IPS DF 6.9 (cell line): ENCODE data around the gene ZNF827.

ENCODE experiments used
- DNase-seq: peaks from one replicate; pipeline ENCODE4 v3.0.0-alpha.2; 2013; ENCODE audit warnings: low read depth, low spot score
- H3K27ac ChIP-seq: one replicate; pipeline ENCODE4 v1.5.1; 2013; ENCODE audit warnings: low read length, control low read depth
- H3K27me3 ChIP-seq: 2 replicates; pipeline ENCODE4 v1.6.1; 2013; ENCODE audit warnings: mild to moderate bottlenecking, low read length; ENCODE audit not compliant: control insufficient read depth, insufficient read depth
- H3K36me3 ChIP-seq: 2 replicates; pipeline ENCODE4 v1.6.1; 2013; ENCODE audit warnings: low read length; ENCODE audit not compliant: control insufficient read depth, insufficient read depth
- H3K4me1 ChIP-seq: 2 replicates; pipeline ENCODE4 v1.6.1; 2013; ENCODE audit warnings: low read length; ENCODE audit not compliant: control insufficient read depth, insufficient read depth
- H3K4me3 ChIP-seq: 2 replicates; pipeline ENCODE4 v1.5.1; 2013; ENCODE audit warnings: mild to moderate bottlenecking, low read length
- H3K9me3 ChIP-seq: 2 replicates; pipeline ENCODE4 v1.6.1; 2013; ENCODE audit warnings: low read length, inconsistent platforms; ENCODE audit not compliant: control insufficient read depth, insufficient read depth
- WGBS: extraction: QIAGEN DNeasy Blood & Tissue Kit; methylation state at CpG from one replicate; pipeline ENCODE4 v1.1.7; 2013; ENCODE audit warnings: mixed read lengths, missing lambda C conversion rate; ENCODE audit not compliant: insufficient read length, insufficient coverage; 5-methylcytosine and 5-hydroxymethylcytosine counted together

The ZNF827 gene

GRCh38 chr4:145934434-145935047, 4.1 kb downstream of the ZNF827 start:
- no peaks in the 10 kb centered on the region for H3K9me3 ChIP-seq
- H3K27me3 ChIP-seq, result no peaks in the 10 kb centered on the region
- DNase-seq, result no peak
- no peaks in the 10 kb centered on the region for H3K36me3 ChIP-seq
- no peak overlapping the region for H3K27ac ChIP-seq
- no peaks in the 10 kb centered on the region; the same call in 1 of the 2 replicates for H3K4me1 ChIP-seq
- no CpG with 5 or more reads among the region's 3 CpGs for WGBS
- no peak overlapping the region for H3K4me3 ChIP-seq

GRCh38 chr4:145933134-145933533, 5.5 kb downstream of the ZNF827 start:
- WGBS, result no CpG with 5 or more reads among the region's 2 CpGs
- Histone ChIP-seq H3K27ac (no peak overlapping the region), H3K4me3 (no peak overlapping the region), H3K36me3 (no peaks in the 10 kb centered on the region), H3K27me3 (no peaks in the 10 kb centered on the region), H3K4me1 (no peaks in the 10 kb centered on the region; the same call in 1 of the 2 replicates), H3K9me3 (no peaks in the 10 kb centered on the region)
- no peak for DNase-seq

GRCh38 chr4:145931403-145931802, 7.2 kb downstream of the ZNF827 start:
- no peaks in the 10 kb centered on the region for H3K36me3 ChIP-seq
- no peaks in the 10 kb centered on the region for H3K9me3 ChIP-seq
- H3K4me1 ChIP-seq, result no peaks in the 10 kb centered on the region; the same call in 1 of the 2 replicates
- no peak overlapping the region for H3K27ac ChIP-seq
- no peaks in the 10 kb centered on the region for H3K27me3 ChIP-seq
- H3K4me3 ChIP-seq, result no peak overlapping the region
- WGBS, result no CpG with 5 or more reads among the region's 2 CpGs
- no peak for DNase-seq

- Histone ChIP-seq H3K9me3 (no peaks in the 10 kb centered on the region), H3K27ac (no peak overlapping the region), H3K4me1 (no peaks in the 10 kb centered on the region; the same call in 1 of the 2 replicates), H3K4me3 (no peak overlapping the region), H3K27me3 (no peaks in the 10 kb centered on the region), H3K36me3 (no peaks in the 10 kb centered on the region)
- no CpG with 5 or more reads among the region's 8 CpGs for WGBS
- DNase-seq, result no peak
Observed at GRCh38 chr4:145930592-145930991, 8.0 kb downstream of the ZNF827 start.

GRCh38 chr4:145929415-145930178, 9.0 kb downstream of the ZNF827 start:
- Histone ChIP-seq H3K27me3 (no peaks in the 10 kb centered on the region), H3K27ac (no peak overlapping the region), H3K9me3 (no peaks in the 10 kb centered on the region), H3K4me1 (no peaks in the 10 kb centered on the region), H3K4me3 (no peak overlapping the region), H3K36me3 (no peaks in the 10 kb centered on the region)
- no peak for DNase-seq
- no CpG with 5 or more reads among the region's 2 CpGs for WGBS

- Histone ChIP-seq H3K4me1 (no peaks in the 10 kb centered on the region), H3K4me3 (no peak overlapping the region), H3K36me3 (no peaks in the 10 kb centered on the region), H3K9me3 (no peaks in the 10 kb centered on the region), H3K27me3 (no peaks in the 10 kb centered on the region), H3K27ac (no peak overlapping the region)
- no peak for DNase-seq
- WGBS, result no CpG with 5 or more reads among the region's 8 CpGs
Observed at GRCh38 chr4:145928748-145929147, 9.9 kb downstream of the ZNF827 start.

GRCh38 chr4:145927030-145927429, 11.6 kb downstream of the ZNF827 start:
- Histone ChIP-seq H3K27ac (no peak overlapping the region), H3K4me1 (no peaks in the 10 kb centered on the region), H3K9me3 (no peaks in the 10 kb centered on the region), H3K36me3 (no peaks in the 10 kb centered on the region), H3K27me3 (no peaks in the 10 kb centered on the region), H3K4me3 (no peak overlapping the region)
- no CpG with 5 or more reads among the region's 7 CpGs for WGBS
- DNase-seq, result no peak

- Histone ChIP-seq H3K9me3 (no peaks in the 10 kb centered on the region), H3K4me1 (no peaks in the 10 kb centered on the region), H3K36me3 (no peaks in the 10 kb centered on the region), H3K27ac (no peak overlapping the region), H3K4me3 (no peak overlapping the region), H3K27me3 (no peaks in the 10 kb centered on the region)
- no CpG with 5 or more reads among the region's 1 CpG for WGBS
- no peak for DNase-seq
Observed at GRCh38 chr4:145921231-145921630, 17.4 kb downstream of the ZNF827 start.

GRCh38 chr4:145920205-145920604, 18.4 kb downstream of the ZNF827 start:
- DNase-seq, result no peak
- H3K27me3 ChIP-seq, result no peaks in the 10 kb centered on the region
- H3K4me1 ChIP-seq, result no peaks in the 10 kb centered on the region
- H3K9me3 ChIP-seq, result no peaks in the 10 kb centered on the region
- WGBS, result no CpG with 5 or more reads among the region's 8 CpGs
- H3K4me3 ChIP-seq, result no peak overlapping the region
- H3K36me3 ChIP-seq, result no peaks in the 10 kb centered on the region
- H3K27ac ChIP-seq, result no peak overlapping the region

GRCh38 chr4:145912376-145912775, 26.2 kb downstream of the ZNF827 start:
- H3K4me3 ChIP-seq, result no peak overlapping the region
- no peak for DNase-seq
- H3K9me3 ChIP-seq, result no peaks in the 10 kb centered on the region
- H3K27me3 ChIP-seq, result no peaks in the 10 kb centered on the region
- peaks cover 6% of the 10 kb centered on the region for H3K4me1 ChIP-seq
- H3K36me3 ChIP-seq, result no peaks in the 10 kb centered on the region
- WGBS, result no CpG with 5 or more reads among the region's 2 CpGs
- no peak overlapping the region for H3K27ac ChIP-seq

GRCh38 chr4:145909773-145910172, 28.9 kb downstream of the ZNF827 start:
- no CpG with 5 or more reads among the region's 12 CpGs for WGBS
- H3K27ac ChIP-seq, result no peak overlapping the region

More at GRCh38 chr4:145909773-145910172, 28.9 kb downstream of the ZNF827 start:
- DNase-seq, result no peak
- H3K4me3 ChIP-seq, result no peak overlapping the region
- H3K4me1 ChIP-seq, result peaks cover 7% of the 10 kb centered on the region
- H3K9me3 ChIP-seq, result no peaks in the 10 kb centered on the region
- H3K27me3 ChIP-seq, result no peaks in the 10 kb centered on the region
- H3K36me3 ChIP-seq, result no peaks in the 10 kb centered on the region
